ENCODE measurements around the gene NOP56. TPM values are rescaled to one million over a fixed set of nuclear protein-coding genes. Genes with fewer than 3 reads are reported as not detected.
"Not testable (repeated sequence)": the region's sequence is repeated elsewhere in the genome, so short reads cannot be mapped to it uniquely, and the experiment has no call there.

The NOP56 gene
- polyA plus RNA-seq, 3 donors, result 70.0 to 161 (median 105) TPM

GRCh38 chr20:2695206-2695983 is 43.0 kb downstream of the NOP56 start:
- WGBS, 3 donors, result 81 to 85% (median 84%) methylated on average over 13 of the region's 13 CpGs
- H3K27ac ChIP-seq (ENCODE audit: low read depth, low read length), result no peak overlapping the region

GRCh38 chr20:2695984-2696525 is 43.6 kb downstream of the NOP56 start:
- WGBS, 3 donors, result 94 to 95% (median 95%) methylated on average over 12 of the region's 12 CpGs
- H3K27ac ChIP-seq (ENCODE audit: low read depth, low read length), result not testable (repeated sequence)

GRCh38 chr20:2696646-2697045 is 44.2 kb downstream of the NOP56 start:
- WGBS, 3 donors, result 88 to 94% (median 91%) methylated on average over 9 of the region's 9 CpGs
- H3K27ac ChIP-seq (ENCODE audit: low read depth, low read length), result no peak overlapping the region

GRCh38 chr20:2697768-2698167 is 45.3 kb downstream of the NOP56 start:
- no peak overlapping the region for H3K27ac ChIP-seq (ENCODE audit: low read depth, low read length)
- WGBS, 3 donors, result 54 to 61% (median 59%) methylated on average over 3 of the region's 3 CpGs

GRCh38 chr20:2698186-2698817 is 45.9 kb downstream of the NOP56 start:
- H3K27ac ChIP-seq (ENCODE audit: low read depth, low read length), result no peak overlapping the region
- WGBS, 3 donors, result 62 to 92% (median 74%) methylated on average over 4 of the region's 4 CpGs

- 84 to 85% (median 84%) methylated on average over 4 of the region's 4 CpGs for WGBS, 3 donors
- no peak overlapping the region for H3K27ac ChIP-seq (ENCODE audit: low read depth, low read length)
These were observed 46.5 kb downstream of the NOP56 start for GRCh38 chr20:2698912-2699311.

GRCh38 chr20:2699775-2700413 is 47.5 kb downstream of the NOP56 start:
- 77 to 90% (median 80%) methylated on average over 5 of the region's 5 CpGs for WGBS, 3 donors
- no peak overlapping the region for H3K27ac ChIP-seq (ENCODE audit: low read depth, low read length)

- no peak overlapping the region for H3K27ac ChIP-seq (ENCODE audit: low read depth, low read length)
- 64 to 72% (median 69%) methylated on average over 9 of the region's 9 CpGs for WGBS, 3 donors
These were observed 48.6 kb downstream of the NOP56 start for GRCh38 chr20:2700913-2701620.

- 64 to 79% (median 79%) methylated on average over 5 of the region's 5 CpGs for WGBS, 3 donors
- no peak overlapping the region for H3K27ac ChIP-seq (ENCODE audit: low read depth, low read length)
These were observed 49.2 kb downstream of the NOP56 start for GRCh38 chr20:2701671-2702081.

GRCh38 chr20:2703716-2704475 is 51.5 kb downstream of the NOP56 start:
- no peak overlapping the region for H3K27ac ChIP-seq (ENCODE audit: low read depth, low read length)
- 79 to 90% (median 86%) methylated on average over 8 of the region's 8 CpGs for WGBS, 3 donors

GRCh38 chr20:2705931-2706645 is 53.7 kb downstream of the NOP56 start:
- WGBS, 3 donors, result 80 to 90% (median 89%) methylated on average over 14 of the region's 14 CpGs
- no peak overlapping the region for H3K27ac ChIP-seq (ENCODE audit: low read depth, low read length)

- H3K27ac ChIP-seq (ENCODE audit: low read depth, low read length), result no peak overlapping the region
- WGBS, 3 donors, result 49 to 75% (median 55%) methylated on average over 6 of the region's 6 CpGs
These were observed 54.4 kb downstream of the NOP56 start for GRCh38 chr20:2706688-2707352.

- H3K27ac ChIP-seq (ENCODE audit: low read depth, low read length), result no peak overlapping the region
- 69 to 83% (median 82%) methylated on average over 12 of the region's 12 CpGs for WGBS, 3 donors
These were observed 55.1 kb downstream of the NOP56 start for GRCh38 chr20:2707353-2708072.
